Cortex of kidney (tissue), 1 donor: ENCODE data around the gene DZIP1L.

ENCODE experiments used
- DNase-seq: peaks from one replicate; lab custom pipeline; 2025; lab: John Stamatoyannopoulos, UW

DZIP1L gene

GRCh38 chr3:138068046-138068445 lies 47.4 kb downstream of the DZIP1L start:
- DNase-seq: no peak

- DNase-seq: no peak
Measured at GRCh38 chr3:138066972-138067371, 48.4 kb downstream of the DZIP1L start.

GRCh38 chr3:138066383-138066782 lies 49.0 kb downstream of the DZIP1L start:
- no peak for DNase-seq

GRCh38 chr3:138065949-138066348 lies 49.5 kb downstream of the DZIP1L start:
- DNase-seq: no peak

- no peak for DNase-seq
Measured at GRCh38 chr3:138063416-138063815, 52.0 kb downstream of the DZIP1L start.

GRCh38 chr3:138062626-138063025 lies 52.8 kb downstream of the DZIP1L start:
- no peak for DNase-seq

- DNase-seq: no peak
Measured at GRCh38 chr3:138062037-138062436, 53.4 kb downstream of the DZIP1L start.

- no peak for DNase-seq
Measured at GRCh38 chr3:138060792-138061191, 54.6 kb downstream of the DZIP1L start.

- no peak for DNase-seq
Measured at GRCh38 chr3:138059261-138059660, 56.1 kb downstream of the DZIP1L start.

- no peak for DNase-seq
Measured at GRCh38 chr3:138057384-138057783, 58.0 kb downstream of the DZIP1L start.

- no peak for DNase-seq
Measured at GRCh38 chr3:138054057-138054456, 61.4 kb downstream of the DZIP1L start.

- DNase-seq: no peak
Measured at GRCh38 chr3:138051947-138052802, 63.2 kb downstream of the DZIP1L start.

GRCh38 chr3:138049157-138049919 lies 66.1 kb downstream of the DZIP1L start:
- DNase-seq: no peak

GRCh38 chr3:138047596-138048158 lies 67.7 kb downstream of the DZIP1L start:
- no peak for DNase-seq

- DNase-seq: no peak
Measured at GRCh38 chr3:138046955-138047354, 68.5 kb downstream of the DZIP1L start.

- no peak for DNase-seq
Measured at GRCh38 chr3:138046085-138046484, 69.3 kb downstream of the DZIP1L start.

- DNase-seq: no peak
Measured at GRCh38 chr3:138043266-138044029, 72.0 kb downstream of the DZIP1L start.

GRCh38 chr3:138042043-138042442 lies 73.4 kb downstream of the DZIP1L start:
- DNase-seq: no peak

GRCh38 chr3:138038725-138039462 lies 76.5 kb downstream of the DZIP1L start:
- no peak for DNase-seq

- no peak for DNase-seq
Measured at GRCh38 chr3:138036572-138036971, 78.8 kb downstream of the DZIP1L start.

GRCh38 chr3:138034918-138035317 lies 80.5 kb downstream of the DZIP1L start:
- DNase-seq: no peak
